ENCODE results near the gene TCF20. TPM values are rescaled to one million over a fixed set of nuclear protein-coding genes. Genes with fewer than 3 reads are reported as not detected.

Gene TCF20
- total RNA-seq, 1 donor from 2014 or later = 41.1 TPM

DNA sequence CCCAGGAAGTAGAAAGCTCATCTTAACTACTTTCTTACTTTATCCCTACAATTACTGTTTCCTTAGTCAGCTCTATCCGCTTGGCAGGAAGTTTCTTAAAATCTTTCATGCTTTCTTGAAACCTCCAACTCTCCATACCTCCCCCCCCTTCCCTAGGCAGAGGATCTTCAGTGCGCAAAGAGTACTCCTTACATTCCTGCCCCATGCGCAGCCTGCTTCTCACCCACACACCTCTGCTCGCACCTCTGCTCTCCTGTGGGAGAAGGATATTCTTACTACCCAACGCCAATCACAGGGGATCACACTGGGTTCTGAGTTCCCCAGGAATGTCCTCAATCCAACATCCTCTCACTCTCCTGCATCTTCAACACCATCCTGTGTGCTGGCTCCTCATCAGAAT, 12.3 kb downstream of the TCF20 start:
- Mint-ChIP-seq H3K9me3 (ENCODE audit: unreplicated experiment) (no peaks in the 10 kb centered on the region), H3K4me1 (ENCODE audit: unreplicated experiment) (peaks cover 28% of the 10 kb centered on the region), H3K4me3 (ENCODE audit: unreplicated experiment) (no peak overlapping the region), H3K36me3 (ENCODE audit: unreplicated experiment) (peaks cover 2% of the 10 kb centered on the region), H3K27ac (ENCODE audit: unreplicated experiment) (peak overlapping the region; percentile 2), H3K27me3 (ENCODE audit: unreplicated experiment) (no peaks in the 10 kb centered on the region)
- no peak for TF ChIP-seq CTCF (IDR thresholded peaks at IDR 0.05)
- DNase-seq (ENCODE audit: extremely low spot score, unreplicated experiment) = no peak

DNA sequence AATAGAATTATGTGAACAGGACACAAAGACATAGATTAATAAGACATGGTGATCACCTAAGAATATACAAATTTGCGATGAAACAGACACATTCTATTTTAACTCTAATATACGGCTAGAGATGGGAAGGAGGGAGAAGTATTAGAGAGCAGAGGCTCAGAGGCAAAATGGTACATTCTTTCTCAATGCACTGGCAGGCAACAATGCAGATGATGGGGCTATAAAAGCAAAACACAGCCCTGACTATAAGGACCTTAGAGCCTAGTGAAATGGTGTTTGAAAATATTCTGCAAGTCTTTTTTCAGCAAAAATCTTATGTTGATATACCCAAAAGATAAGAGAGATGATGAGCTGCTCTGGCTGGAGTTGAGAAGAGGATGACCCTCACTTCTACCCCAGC, 13.1 kb downstream of the TCF20 start:
- Mint-ChIP-seq H3K27me3 (ENCODE audit: unreplicated experiment) (no peaks in the 10 kb centered on the region), H3K36me3 (ENCODE audit: unreplicated experiment) (peaks cover 2% of the 10 kb centered on the region), H3K4me3 (ENCODE audit: unreplicated experiment) (no peak overlapping the region), H3K9me3 (ENCODE audit: unreplicated experiment) (no peaks in the 10 kb centered on the region), H3K4me1 (ENCODE audit: unreplicated experiment) (peaks cover 28% of the 10 kb centered on the region), H3K27ac (ENCODE audit: unreplicated experiment) (no peak overlapping the region)
- no peak for DNase-seq (ENCODE audit: extremely low spot score, unreplicated experiment)
- no peak for TF ChIP-seq CTCF (IDR thresholded peaks at IDR 0.05)

DNA sequence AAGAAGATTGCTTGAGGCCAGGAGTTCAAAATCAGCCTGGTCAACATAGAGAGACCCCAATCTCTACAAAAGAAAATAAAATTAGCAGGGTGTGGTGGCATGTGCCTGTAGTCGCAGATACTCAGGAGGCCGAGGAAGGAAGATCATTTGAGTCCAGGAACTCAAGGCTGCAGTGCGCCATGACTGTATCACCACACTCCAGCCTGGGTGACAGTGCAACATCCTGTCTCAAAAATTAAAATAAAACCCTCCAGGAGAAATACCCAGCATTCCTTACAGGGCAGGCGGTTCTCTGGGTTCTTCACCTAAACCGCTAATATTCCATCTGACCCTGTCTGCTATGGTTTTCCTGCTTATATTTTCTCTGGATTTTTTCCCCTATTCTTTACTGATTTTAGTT, 13.5 kb downstream of the TCF20 start:
- peaks cover 28% of the 10 kb centered on the region for H3K4me1 Mint-ChIP-seq (ENCODE audit: unreplicated experiment)
- no peak overlapping the region for H3K4me3 Mint-ChIP-seq (ENCODE audit: unreplicated experiment)
- no peak for DNase-seq (ENCODE audit: extremely low spot score, unreplicated experiment)
- TF ChIP-seq CTCF (IDR thresholded peaks at IDR 0.05) = no peak
- H3K27ac Mint-ChIP-seq (ENCODE audit: unreplicated experiment) = peak overlapping the region; percentile 14
- no peaks in the 10 kb centered on the region for H3K9me3 Mint-ChIP-seq (ENCODE audit: unreplicated experiment)
- H3K36me3 Mint-ChIP-seq (ENCODE audit: unreplicated experiment) = peaks cover 2% of the 10 kb centered on the region
- no peaks in the 10 kb centered on the region for H3K27me3 Mint-ChIP-seq (ENCODE audit: unreplicated experiment)

DNA sequence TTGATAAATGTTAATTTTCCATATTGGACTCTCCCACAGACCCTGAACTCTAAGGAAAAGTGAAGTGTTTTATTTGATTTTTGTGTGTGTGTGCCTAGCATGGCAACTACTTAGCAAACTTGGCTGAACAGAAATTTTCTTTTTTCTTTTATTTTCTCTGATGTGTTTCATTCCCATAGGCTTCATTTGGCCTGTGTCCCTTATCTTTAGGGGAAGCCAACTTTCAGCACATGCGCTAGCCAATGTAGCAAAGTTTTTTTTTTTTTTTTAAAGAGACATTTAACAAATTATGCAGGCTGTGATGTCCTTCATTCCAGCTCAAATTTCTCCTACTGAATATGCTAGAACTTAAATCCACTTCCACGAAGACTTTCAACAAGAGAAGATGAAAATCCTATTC, 14.2 kb downstream of the TCF20 start:
- peaks cover 2% of the 10 kb centered on the region for H3K36me3 Mint-ChIP-seq (ENCODE audit: unreplicated experiment)
- no peak overlapping the region for H3K27ac Mint-ChIP-seq (ENCODE audit: unreplicated experiment)
- H3K4me1 Mint-ChIP-seq (ENCODE audit: unreplicated experiment) = peaks cover 25% of the 10 kb centered on the region
- no peaks in the 10 kb centered on the region for H3K27me3 Mint-ChIP-seq (ENCODE audit: unreplicated experiment)
- H3K4me3 Mint-ChIP-seq (ENCODE audit: unreplicated experiment) = no peak overlapping the region
- H3K9me3 Mint-ChIP-seq (ENCODE audit: unreplicated experiment) = no peaks in the 10 kb centered on the region
- no peak for TF ChIP-seq CTCF (IDR thresholded peaks at IDR 0.05)
- no peak for DNase-seq (ENCODE audit: extremely low spot score, unreplicated experiment)

GRCh38 chr22:42249831-42250230, 20.6 kb downstream of the TCF20 start:
- no peaks in the 10 kb centered on the region for H3K4me1 Mint-ChIP-seq (ENCODE audit: unreplicated experiment)
- no peaks in the 10 kb centered on the region for H3K27me3 Mint-ChIP-seq (ENCODE audit: unreplicated experiment)
- H3K27ac Mint-ChIP-seq (ENCODE audit: unreplicated experiment) = no peak overlapping the region
- no peaks in the 10 kb centered on the region for H3K36me3 Mint-ChIP-seq (ENCODE audit: unreplicated experiment)
- no peak overlapping the region for H3K4me3 Mint-ChIP-seq (ENCODE audit: unreplicated experiment)
- H3K9me3 Mint-ChIP-seq (ENCODE audit: unreplicated experiment) = no peaks in the 10 kb centered on the region
- DNase-seq (ENCODE audit: extremely low spot score, unreplicated experiment) = no peak
- TF ChIP-seq CTCF (IDR thresholded peaks at IDR 0.05) = no peak

Data from osteocyte (in vitro differentiated cells).